Coronary artery (tissue), 2 donors: ENCODE data around the gene SCN4A.

Experiments used
- DNase-seq: peaks from one replicate; pipeline ENCODE4 v3.0.0-alpha.2; 2017; ENCODE audit warnings: low spot score
- H3K27ac ChIP-seq, 2 donors: fragments of 200-600 bp; sonication (generic); one replicate each; pipeline ENCODE4 v1.5.1; 2016 to 2019
- H3K4me3 ChIP-seq: fragments of 200-600 bp; sonication (generic); 2 replicates; pipeline ENCODE4 v1.5.1; 2016; ENCODE audit warnings: mild to moderate bottlenecking, moderate library complexity
- CTCF ChIP-seq: fragments of 200-600 bp; sonication (generic); IDR thresholded peaks from one replicate; pipeline ENCODE4 v1.5.1; 2019; ENCODE audit warnings: antibody characterized with exemption

The SCN4A gene

GRCh38 chr17:63969278-63969677 lies 3.4 kb downstream of the SCN4A start:
- no peak for DNase-seq
- TF ChIP-seq CTCF: no peak
- H3K4me3 ChIP-seq: no peak overlapping the region
- no peak overlapping the region for H3K27ac ChIP-seq

GRCh38 chr17:63967953-63968352 lies 4.8 kb downstream of the SCN4A start:
- Histone ChIP-seq H3K4me3 (no peak overlapping the region), H3K27ac (no peak overlapping the region)
- no peak for TF ChIP-seq CTCF
- no peak for DNase-seq

- H3K4me3 ChIP-seq: no peak overlapping the region
- no peak for DNase-seq
- TF ChIP-seq CTCF: no peak
- H3K27ac ChIP-seq: no peak overlapping the region
Observed at GRCh38 chr17:63966646-63967264, 6.0 kb downstream of the SCN4A start.

- Histone ChIP-seq H3K4me3 (no peak overlapping the region), H3K27ac (peak overlapping the region in 1 of 2 donors; percentile 43)
- no peak for DNase-seq
- TF ChIP-seq CTCF: no peak
Observed at GRCh38 chr17:63963123-63963522, 9.6 kb downstream of the SCN4A start.

GRCh38 chr17:63962298-63962744 lies 10.4 kb downstream of the SCN4A start:
- H3K4me3 ChIP-seq: no peak overlapping the region
- DNase-seq: no peak
- H3K27ac ChIP-seq: peak overlapping the region in 1 of 2 donors; percentile 43
- no peak for TF ChIP-seq CTCF

- TF ChIP-seq CTCF: no peak
- DNase-seq: peak; percentile 85
- Histone ChIP-seq H3K27ac (peak overlapping the region in 1 of 2 donors; percentile 43), H3K4me3 (peak overlapping the region; percentile 52)
Observed at GRCh38 chr17:63961355-63962212, 11.1 kb downstream of the SCN4A start.
